ENCODE results near the gene TPCN2. TPM values are rescaled to one million over a fixed set of nuclear protein-coding genes. Genes with fewer than 3 reads are reported as not detected.

Gene TPCN2
- polyA plus RNA-seq, 3 donors from 2014 or later, result 4.8 to 7.0 (median 5.0) TPM

- Mint-ChIP-seq H3K27me3 (ENCODE audit: low read depth in 3 of 3) (peaks cover 2 to 7% (median 4%) of the 10 kb centered on the region in 3 donors), H3K27ac (no peak overlapping the region), H3K4me3 (no peak overlapping the region), H3K4me1 (no peaks in the 10 kb centered on the region), H3K9me3 (no peaks in the 10 kb centered on the region), H3K36me3 (peaks cover 0 to 6% (median 0%) of the 10 kb centered on the region in 3 donors)
- DNase-seq, result no peak
Observed at GRCh38 chr11:69166218-69167115, 117.7 kb downstream of the TPCN2 start.

GRCh38 chr11:69167130-69167915 lies 118.6 kb downstream of the TPCN2 start:
- H3K27ac Mint-ChIP-seq, result no peak overlapping the region
- peaks cover 2 to 4% (median 3%) of the 10 kb centered on the region in 3 donors for H3K27me3 Mint-ChIP-seq (ENCODE audit: low read depth in 3 of 3)
- peaks cover 0 to 6% (median 0%) of the 10 kb centered on the region in 3 donors for H3K36me3 Mint-ChIP-seq
- DNase-seq, result no peak
- H3K4me3 Mint-ChIP-seq, result no peak overlapping the region
- H3K4me1 Mint-ChIP-seq, result no peaks in the 10 kb centered on the region
- no peaks in the 10 kb centered on the region for H3K9me3 Mint-ChIP-seq

- Mint-ChIP-seq H3K9me3 (no peaks in the 10 kb centered on the region), H3K4me1 (no peaks in the 10 kb centered on the region), H3K36me3 (peaks cover 0 to 1% (median 0%) of the 10 kb centered on the region in 3 donors), H3K27me3 (ENCODE audit: low read depth in 3 of 3) (peaks cover 3 to 4% (median 4%) of the 10 kb centered on the region in 3 donors), H3K4me3 (no peak overlapping the region), H3K27ac (no peak overlapping the region)
- DNase-seq, result no peak
Observed at GRCh38 chr11:69167916-69168691, 119.4 kb downstream of the TPCN2 start.

- Mint-ChIP-seq H3K9me3 (no peaks in the 10 kb centered on the region), H3K4me1 (no peaks in the 10 kb centered on the region), H3K27ac (no peak overlapping the region), H3K36me3 (no peaks in the 10 kb centered on the region), H3K27me3 (ENCODE audit: low read depth in 3 of 3) (peaks cover 1 to 4% (median 3%) of the 10 kb centered on the region in 3 donors), H3K4me3 (no peak overlapping the region)
- DNase-seq, result no peak
Observed at GRCh38 chr11:69169479-69169878, 120.7 kb downstream of the TPCN2 start.

- Mint-ChIP-seq H3K36me3 (no peaks in the 10 kb centered on the region), H3K9me3 (no peaks in the 10 kb centered on the region), H3K4me3 (no peak overlapping the region), H3K27me3 (ENCODE audit: low read depth in 3 of 3) (peaks cover 1 to 3% (median 2%) of the 10 kb centered on the region in 3 donors), H3K27ac (no peak overlapping the region), H3K4me1 (no peaks in the 10 kb centered on the region)
- no peak for DNase-seq
Observed at GRCh38 chr11:69170704-69171103, 122.0 kb downstream of the TPCN2 start.

- H3K4me1 Mint-ChIP-seq, result no peaks in the 10 kb centered on the region
- no peaks in the 10 kb centered on the region for H3K9me3 Mint-ChIP-seq
Observed at GRCh38 chr11:69171476-69172240, 122.9 kb downstream of the TPCN2 start.

GRCh38 chr11:69172674-69173073 lies 123.9 kb downstream of the TPCN2 start:
- H3K9me3 Mint-ChIP-seq, result no peaks in the 10 kb centered on the region
- no peak overlapping the region for H3K27ac Mint-ChIP-seq
- H3K36me3 Mint-ChIP-seq, result no peaks in the 10 kb centered on the region
- DNase-seq, result no peak
- H3K4me3 Mint-ChIP-seq, result no peak overlapping the region
- peaks cover 1 to 3% (median 2%) of the 10 kb centered on the region in 3 donors for H3K27me3 Mint-ChIP-seq (ENCODE audit: low read depth in 3 of 3)
- H3K4me1 Mint-ChIP-seq, result no peaks in the 10 kb centered on the region

More at GRCh38 chr11:69171476-69172240, 122.9 kb downstream of the TPCN2 start:
- Mint-ChIP-seq H3K36me3 (no peaks in the 10 kb centered on the region), H3K4me3 (no peak overlapping the region), H3K27me3 (ENCODE audit: low read depth in 3 of 3) (peaks cover 1 to 3% (median 2%) of the 10 kb centered on the region in 3 donors), H3K27ac (no peak overlapping the region)
- DNase-seq, result no peak

GRCh38 chr11:69173331-69173730 lies 124.6 kb downstream of the TPCN2 start:
- no peak overlapping the region for H3K4me3 Mint-ChIP-seq
- H3K9me3 Mint-ChIP-seq, result no peaks in the 10 kb centered on the region
- no peaks in the 10 kb centered on the region for H3K4me1 Mint-ChIP-seq
- no peak for DNase-seq
- no peaks in the 10 kb centered on the region for H3K36me3 Mint-ChIP-seq
- H3K27me3 Mint-ChIP-seq (ENCODE audit: low read depth in 3 of 3), result peaks cover 1 to 3% (median 2%) of the 10 kb centered on the region in 3 donors
- no peak overlapping the region for H3K27ac Mint-ChIP-seq

- H3K9me3 Mint-ChIP-seq, result no peaks in the 10 kb centered on the region
- H3K27me3 Mint-ChIP-seq (ENCODE audit: low read depth in 3 of 3), result peaks cover 0 to 4% (median 2%) of the 10 kb centered on the region in 3 donors
- H3K4me1 Mint-ChIP-seq, result no peaks in the 10 kb centered on the region
- no peak overlapping the region for H3K27ac Mint-ChIP-seq
- DNase-seq, result no peak
- H3K36me3 Mint-ChIP-seq, result no peaks in the 10 kb centered on the region
- no peak overlapping the region for H3K4me3 Mint-ChIP-seq
Observed at GRCh38 chr11:69173925-69174581, 125.3 kb downstream of the TPCN2 start.

GRCh38 chr11:69174841-69175240 lies 126.1 kb downstream of the TPCN2 start:
- no peaks in the 10 kb centered on the region for H3K36me3 Mint-ChIP-seq
- no peaks in the 10 kb centered on the region for H3K4me1 Mint-ChIP-seq
- DNase-seq, result no peak
- H3K4me3 Mint-ChIP-seq, result no peak overlapping the region
- no peaks in the 10 kb centered on the region for H3K9me3 Mint-ChIP-seq
- H3K27me3 Mint-ChIP-seq (ENCODE audit: low read depth in 3 of 3), result peaks cover 0 to 5% (median 2%) of the 10 kb centered on the region in 3 donors
- H3K27ac Mint-ChIP-seq, result no peak overlapping the region

- no peak for DNase-seq
- H3K4me1 Mint-ChIP-seq, result no peaks in the 10 kb centered on the region
- H3K27ac Mint-ChIP-seq, result no peak overlapping the region
- no peaks in the 10 kb centered on the region for H3K36me3 Mint-ChIP-seq
- H3K27me3 Mint-ChIP-seq (ENCODE audit: low read depth in 3 of 3), result peaks cover 0 to 5% (median 2%) of the 10 kb centered on the region in 3 donors
- no peaks in the 10 kb centered on the region for H3K9me3 Mint-ChIP-seq
- H3K4me3 Mint-ChIP-seq, result no peak overlapping the region
Observed at GRCh38 chr11:69178819-69179482, 130.2 kb downstream of the TPCN2 start.

GRCh38 chr11:69180226-69180625 lies 131.5 kb downstream of the TPCN2 start:
- Mint-ChIP-seq H3K27ac (no peak overlapping the region), H3K36me3 (no peaks in the 10 kb centered on the region), H3K4me3 (no peak overlapping the region), H3K27me3 (ENCODE audit: low read depth in 3 of 3) (peaks cover 0 to 9% (median 2%) of the 10 kb centered on the region in 3 donors), H3K4me1 (no peaks in the 10 kb centered on the region), H3K9me3 (no peaks in the 10 kb centered on the region)
- DNase-seq, result no peak

All from immature natural killer cell (primary cell).